GM18870 (cell line): ENCODE measurements around the gene POLR3A.

ENCODE experiments used
- ATAC-seq: cut with Tn5 transposase; IDR thresholded peaks from one replicate; pipeline ENCODE4 v1.9.1; 2021; ENCODE audit warnings: moderate library complexity; ENCODE audit not compliant: unreplicated experiment

Gene POLR3A

GRCh38 chr10:77922055-77922454 lies 107.3 kb downstream of the POLR3A start:
- no peak for ATAC-seq

GRCh38 chr10:77921395-77921794 lies 107.9 kb downstream of the POLR3A start:
- ATAC-seq: no peak

GRCh38 chr10:77920495-77920894 lies 108.8 kb downstream of the POLR3A start:
- no peak for ATAC-seq

GRCh38 chr10:77919713-77920108 lies 109.6 kb downstream of the POLR3A start:
- no peak for ATAC-seq
